Middle frontal gyrus (tissue), 1 donor: ENCODE results near the gene RBM20.
"Not testable (repeated sequence)": the region's sequence is repeated elsewhere in the genome, so short reads cannot be mapped to it uniquely, and the experiment has no call there.

ENCODE experiments used
- DNase-seq: peaks from one replicate; pipeline ENCODE4 v3.0.0-alpha.2; 2015; ENCODE audit warnings: low spot score; ENCODE audit errors: extremely low spot score

Gene RBM20

GRCh38 chr10:110643653-110644597, at the start of gene RBM20:
RBM20 (plus strand) TSS chr10:110644336; CDS start chr10:110644455, 119 bp downstream.
- no peak for DNase-seq

- DNase-seq = no peak
Measured at GRCh38 chr10:110597476-110597875, 46.7 kb upstream of the RBM20 start.

GRCh38 chr10:110600487-110601101, 43.5 kb upstream of the RBM20 start:
- DNase-seq = peak; percentile 19

DNA sequence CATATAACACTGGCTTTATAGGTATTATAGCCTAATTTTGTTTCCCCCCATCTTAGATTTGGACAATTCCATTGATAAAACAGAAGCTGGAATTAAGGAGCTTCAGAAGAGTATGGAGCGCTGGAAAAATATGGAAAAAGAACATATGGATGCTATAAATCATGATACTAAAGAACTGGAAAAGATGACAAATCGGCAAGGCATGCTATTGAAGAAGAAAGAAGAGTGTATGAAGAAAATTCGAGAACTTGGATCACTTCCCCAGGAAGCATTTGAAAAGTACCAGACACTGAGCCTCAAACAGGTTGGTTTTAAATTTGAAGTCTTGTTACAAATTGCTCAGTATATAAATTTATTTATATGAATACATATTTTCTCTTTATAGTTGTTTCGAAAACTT, 42.6 kb upstream of the RBM20 start:
- DNase-seq = no peak

GRCh38 chr10:110608087-110608486, 36.0 kb upstream of the RBM20 start:
- no peak for DNase-seq

- no peak for DNase-seq
Measured at GRCh38 chr10:110609605-110610004, 34.5 kb upstream of the RBM20 start.

DNA sequence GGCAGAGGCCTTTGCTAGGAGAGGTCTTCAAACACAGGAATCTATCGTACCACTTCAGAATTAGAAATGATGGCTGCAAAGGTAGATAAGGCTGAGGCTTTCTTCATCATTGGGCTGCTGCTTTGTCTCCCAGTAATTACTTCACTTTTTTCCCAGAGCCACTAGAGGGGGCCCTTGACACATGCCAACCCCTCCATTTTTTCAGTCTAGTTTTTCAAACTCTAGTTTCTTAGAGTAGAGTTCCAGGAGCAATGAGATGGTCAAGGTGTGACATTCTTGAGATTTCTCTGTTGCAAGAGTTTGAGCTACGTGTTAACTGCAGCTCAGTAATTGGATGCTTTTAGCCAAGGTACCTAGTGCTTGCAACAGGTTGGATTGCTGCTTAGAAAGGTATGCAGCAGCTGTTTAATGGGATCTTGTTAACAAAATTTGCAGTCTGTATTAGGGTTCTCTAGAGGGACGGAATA, 33.8 kb upstream of the RBM20 start:
- DNase-seq = peak; percentile 8

- not testable (repeated sequence) for DNase-seq
Measured at GRCh38 chr10:110610781-110611180, 33.4 kb upstream of the RBM20 start.

DNA sequence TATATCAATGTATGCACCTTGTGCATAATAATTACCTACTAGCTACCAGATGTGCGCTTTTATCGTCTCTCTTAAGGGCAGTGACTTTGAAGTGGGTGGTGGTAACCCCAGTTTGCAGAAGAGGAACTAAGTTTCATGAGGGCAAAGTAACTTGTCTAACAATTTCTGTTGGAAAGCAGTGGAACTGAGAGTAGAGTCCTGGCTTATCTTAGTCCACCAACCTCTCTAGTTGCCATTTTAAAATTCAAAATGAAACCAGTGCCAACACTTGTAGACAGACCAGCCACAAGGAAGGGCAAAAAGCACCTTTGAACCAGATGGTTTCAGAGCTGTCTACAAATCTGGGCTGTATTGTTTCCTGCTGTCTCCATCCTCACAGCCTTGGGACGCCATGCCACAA, 32.0 kb upstream of the RBM20 start:
- DNase-seq = no peak

DNA sequence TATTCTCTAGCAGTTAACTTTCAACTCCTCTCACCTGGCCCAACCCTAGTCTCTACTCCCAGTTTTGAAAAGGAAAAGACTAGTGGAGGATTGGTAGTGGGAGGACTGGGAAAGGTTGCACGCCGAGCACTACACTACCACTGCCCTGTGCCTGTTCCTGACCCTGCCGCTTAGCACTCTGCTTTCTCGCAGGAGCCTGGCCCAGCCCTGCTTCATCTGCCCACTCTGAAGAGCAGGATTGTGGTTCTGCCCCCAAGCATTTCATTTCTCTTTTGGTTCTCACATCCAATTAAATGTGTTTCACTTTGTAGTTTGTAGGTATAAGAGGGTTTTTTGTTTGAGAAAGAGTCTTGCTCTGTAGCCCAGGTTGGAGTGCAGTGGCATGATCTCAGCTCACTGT, 31.5 kb upstream of the RBM20 start:
- DNase-seq = no peak

- DNase-seq = no peak
Measured at GRCh38 chr10:110613341-110613995, 30.7 kb upstream of the RBM20 start.

DNA sequence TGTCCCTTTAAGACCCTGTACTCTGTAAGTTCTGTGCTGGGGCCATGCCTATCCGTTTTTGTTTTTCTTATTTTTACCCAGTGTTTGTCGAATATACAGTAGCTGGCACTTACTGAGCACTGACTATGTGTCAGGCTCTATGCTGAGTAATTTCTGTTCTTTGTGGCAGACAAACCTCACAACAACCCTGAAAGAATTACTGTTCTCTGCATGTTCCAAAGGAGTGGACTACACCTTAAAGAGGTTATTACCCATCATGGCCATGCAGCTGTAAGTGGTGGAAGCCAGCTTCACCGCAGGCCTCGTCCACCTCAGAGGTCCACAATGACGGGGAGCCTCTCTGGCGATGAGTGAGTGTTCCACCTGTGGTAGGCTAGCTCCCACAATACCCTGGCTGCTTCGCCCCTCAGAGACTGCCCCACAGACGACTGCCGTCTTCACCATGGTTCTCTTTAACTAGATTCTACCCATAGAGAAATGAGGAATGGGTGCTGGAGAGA, 30.1 kb upstream of the RBM20 start:
- DNase-seq = no peak

DNA sequence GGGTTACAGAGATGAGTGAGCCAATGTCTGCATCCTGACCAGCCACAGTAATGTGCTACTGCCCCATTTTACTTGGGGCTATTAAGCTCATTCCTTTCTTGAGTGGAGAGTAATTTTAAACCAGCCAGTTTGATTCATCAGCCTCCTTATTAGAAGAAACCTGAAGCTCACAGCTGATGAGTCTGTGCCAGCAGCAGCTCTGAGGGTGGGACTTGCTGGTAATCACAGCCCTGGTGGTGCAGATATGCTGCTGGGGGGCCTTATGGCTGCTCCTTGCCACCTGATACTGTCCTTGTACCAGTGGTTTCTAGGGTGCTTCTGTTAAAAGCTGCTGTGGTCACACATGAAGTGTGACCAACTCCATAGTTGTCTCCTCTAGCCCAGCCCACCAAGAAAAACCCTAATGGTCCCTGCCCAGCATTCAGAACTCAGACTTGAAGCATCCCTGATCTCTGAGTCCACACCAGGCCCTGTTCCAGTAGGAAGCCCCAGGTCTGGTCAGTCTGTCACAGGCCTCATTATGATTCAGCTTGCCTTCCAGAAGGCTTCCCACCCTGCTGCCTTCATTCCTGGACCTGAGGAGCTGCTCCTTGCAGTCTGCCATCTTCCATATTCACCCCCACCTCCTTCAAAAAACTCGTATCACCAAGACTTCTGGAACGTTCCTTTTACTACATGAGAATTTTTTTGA, 28.9 kb upstream of the RBM20 start:
- no peak for DNase-seq

GRCh38 chr10:110616493-110617033, 27.6 kb upstream of the RBM20 start:
- DNase-seq = no peak

GRCh38 chr10:110617425-110618229, 26.5 kb upstream of the RBM20 start:
- no peak for DNase-seq

DNA sequence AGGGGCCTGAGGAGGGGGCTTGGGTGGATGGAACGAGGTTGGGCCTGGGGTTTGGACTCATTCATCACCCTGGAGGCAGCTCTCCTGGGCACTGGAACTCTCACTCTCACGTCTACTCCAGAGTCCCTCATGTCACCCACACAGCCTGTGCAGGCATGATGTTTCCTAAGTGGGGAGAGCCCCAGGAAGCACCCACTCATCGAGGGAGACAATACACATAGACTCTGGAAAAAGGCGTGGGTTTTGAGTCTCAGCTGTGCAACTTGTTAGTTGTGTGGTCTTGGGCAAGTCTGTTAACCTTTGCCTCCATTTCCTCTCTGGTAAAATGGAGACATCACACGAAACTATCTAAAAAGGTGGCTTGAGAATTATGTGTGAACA, 25.9 kb upstream of the RBM20 start:
- no peak for DNase-seq

DNA sequence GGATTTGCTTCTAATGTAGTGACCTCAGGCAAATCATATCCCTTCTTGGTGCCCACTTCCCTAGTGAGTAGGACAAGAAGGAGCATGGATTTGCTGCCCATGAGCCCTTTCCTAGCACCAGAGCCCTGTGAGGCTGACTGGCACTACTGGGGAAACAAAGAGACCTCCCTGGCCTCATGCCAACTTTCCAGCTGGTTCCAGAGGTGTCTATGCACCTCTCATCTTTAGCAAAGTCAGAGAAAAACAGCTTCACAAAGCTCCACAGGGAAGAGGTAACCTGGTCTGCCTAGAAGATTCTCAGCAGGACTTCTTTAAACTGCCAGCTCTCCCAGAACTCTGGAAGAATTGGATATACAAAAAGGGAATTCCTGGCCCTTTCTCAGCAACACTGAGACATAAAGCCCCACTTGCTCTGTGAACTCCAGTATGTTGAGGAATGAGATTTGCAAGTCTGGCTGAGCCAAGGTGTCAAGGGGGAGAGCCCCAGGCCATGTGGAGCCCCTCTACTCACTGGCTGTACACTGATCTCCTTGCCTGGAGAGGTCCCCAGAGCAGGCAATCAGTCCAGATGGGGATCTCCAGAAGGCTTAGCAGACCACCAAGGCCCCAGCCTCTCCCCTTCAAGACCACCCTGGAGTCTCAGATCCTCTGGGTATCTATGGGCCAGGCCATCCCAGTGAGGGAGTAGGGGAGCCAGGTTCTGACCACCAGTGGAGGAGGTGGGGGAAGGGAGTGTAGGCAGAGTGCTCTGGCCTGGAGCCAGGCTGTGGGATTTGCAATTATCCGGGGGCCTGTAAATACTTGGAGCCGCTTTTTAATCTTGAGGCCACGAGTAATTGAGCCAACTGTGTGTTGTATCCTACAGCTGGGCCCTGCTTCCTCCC, 24.4 kb upstream of the RBM20 start:
- DNase-seq = no peak

- no peak for DNase-seq
Measured at GRCh38 chr10:110620398-110620719, 23.8 kb upstream of the RBM20 start.

GRCh38 chr10:110623316-110623715, 20.8 kb upstream of the RBM20 start:
- not testable (repeated sequence) for DNase-seq
